Measurements from ENCODE around the gene TFF2.

TFF2 gene

GRCh38 chr21:42350927-42351426 is at the start of gene TFF2:
TFF2 (minus strand) TSS chr21:42350994; CDS start chr21:42350957, 37 bp downstream.
- no peak for DNase-seq

GRCh38 chr21:42400525-42400924 is 49.7 kb upstream of the TFF2 start:
- no peak for DNase-seq

GRCh38 chr21:42398436-42399028 is 47.7 kb upstream of the TFF2 start:
- no peak for DNase-seq

- no peak for DNase-seq
Observed at GRCh38 chr21:42397746-42398394, 47.1 kb upstream of the TFF2 start.

- no peak for DNase-seq
Observed at GRCh38 chr21:42396799-42397745, 46.3 kb upstream of the TFF2 start.

- no peak for DNase-seq
Observed at GRCh38 chr21:42395905-42396651, 45.3 kb upstream of the TFF2 start, which contains the start of gene TMPRSS3. TMPRSS3 (minus strand) TSS chr21:42396052; CDS start chr21:42395417, 635 bp downstream.

- no peak for DNase-seq
Observed at GRCh38 chr21:42395302-42395701, 44.5 kb upstream of the TFF2 start.

GRCh38 chr21:42393443-42393950 is 42.7 kb upstream of the TFF2 start:
- no peak for DNase-seq

GRCh38 chr21:42392731-42393442 is 42.1 kb upstream of the TFF2 start:
- no peak for DNase-seq

- no peak for DNase-seq
Observed at GRCh38 chr21:42391297-42391696, 40.5 kb upstream of the TFF2 start.

- no peak for DNase-seq
Observed at GRCh38 chr21:42390696-42391095, 39.9 kb upstream of the TFF2 start.

GRCh38 chr21:42390193-42390592 is 39.4 kb upstream of the TFF2 start:
- no peak for DNase-seq

GRCh38 chr21:42389449-42389835 is 38.6 kb upstream of the TFF2 start:
- no peak for DNase-seq

- no peak for DNase-seq
Observed at GRCh38 chr21:42388740-42389448, 38.1 kb upstream of the TFF2 start.

- no peak for DNase-seq
Observed at GRCh38 chr21:42387843-42388340, 37.1 kb upstream of the TFF2 start.

- DNase-seq = no peak
Observed at GRCh38 chr21:42387164-42387563, 36.4 kb upstream of the TFF2 start.

- DNase-seq = no peak
Observed at GRCh38 chr21:42386034-42386591, 35.3 kb upstream of the TFF2 start.

GRCh38 chr21:42385619-42386018 is 34.8 kb upstream of the TFF2 start:
- DNase-seq = no peak

GRCh38 chr21:42384989-42385388 is 34.2 kb upstream of the TFF2 start:
- no peak for DNase-seq

All from C1 segment of cervical spinal cord (tissue), 14 donors.